ENCODE measurements around the gene NXPE3. TPM values are rescaled to one million over a fixed set of nuclear protein-coding genes. Genes with fewer than 3 reads are reported as not detected.

NXPE3 gene
- total RNA-seq, 1 experiment from 2014 or later: 3.3 TPM

DNA sequence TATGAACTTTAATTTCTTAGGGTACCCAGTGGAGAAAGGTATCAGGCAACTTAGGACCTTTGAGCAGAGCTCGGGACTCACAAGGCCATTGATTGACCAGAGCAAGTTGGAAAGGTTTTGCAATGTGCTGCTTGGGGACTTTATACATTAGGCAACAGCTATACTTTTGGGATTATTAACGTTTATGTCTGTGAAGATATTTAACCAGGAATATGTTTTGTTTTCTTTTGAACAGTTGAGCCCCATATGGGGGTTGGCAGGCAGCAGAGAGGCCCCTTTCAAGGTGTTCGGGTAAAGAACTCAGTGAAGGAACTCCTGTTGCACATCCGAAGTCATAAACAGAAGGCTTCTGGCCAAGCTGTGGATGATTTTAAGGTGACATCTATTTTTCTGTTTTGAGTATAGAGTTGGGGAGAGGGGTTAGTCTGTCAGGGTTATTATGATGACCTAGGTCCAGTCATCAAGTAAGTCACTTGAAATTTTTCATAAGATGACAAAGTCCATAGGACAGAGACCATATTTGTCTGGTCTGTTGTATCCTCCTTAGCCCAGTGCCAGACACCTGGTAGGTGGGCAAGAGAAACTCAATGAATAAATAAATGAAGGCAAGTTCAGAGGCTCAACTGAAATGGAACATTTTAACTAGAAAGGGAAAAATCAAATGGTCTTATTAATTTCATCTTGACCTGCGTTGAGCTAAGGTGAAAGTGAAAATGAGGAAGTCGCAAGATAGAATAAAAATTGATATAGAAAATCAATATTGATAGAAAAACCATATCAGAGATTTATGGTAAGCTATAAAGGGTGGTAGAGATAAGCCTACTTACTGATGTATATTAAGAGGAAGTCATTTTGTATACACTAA, 73.1 kb downstream of the NXPE3 start:
- peak; percentile 69 for DNase-seq (ENCODE audit: low spot score)

DNA sequence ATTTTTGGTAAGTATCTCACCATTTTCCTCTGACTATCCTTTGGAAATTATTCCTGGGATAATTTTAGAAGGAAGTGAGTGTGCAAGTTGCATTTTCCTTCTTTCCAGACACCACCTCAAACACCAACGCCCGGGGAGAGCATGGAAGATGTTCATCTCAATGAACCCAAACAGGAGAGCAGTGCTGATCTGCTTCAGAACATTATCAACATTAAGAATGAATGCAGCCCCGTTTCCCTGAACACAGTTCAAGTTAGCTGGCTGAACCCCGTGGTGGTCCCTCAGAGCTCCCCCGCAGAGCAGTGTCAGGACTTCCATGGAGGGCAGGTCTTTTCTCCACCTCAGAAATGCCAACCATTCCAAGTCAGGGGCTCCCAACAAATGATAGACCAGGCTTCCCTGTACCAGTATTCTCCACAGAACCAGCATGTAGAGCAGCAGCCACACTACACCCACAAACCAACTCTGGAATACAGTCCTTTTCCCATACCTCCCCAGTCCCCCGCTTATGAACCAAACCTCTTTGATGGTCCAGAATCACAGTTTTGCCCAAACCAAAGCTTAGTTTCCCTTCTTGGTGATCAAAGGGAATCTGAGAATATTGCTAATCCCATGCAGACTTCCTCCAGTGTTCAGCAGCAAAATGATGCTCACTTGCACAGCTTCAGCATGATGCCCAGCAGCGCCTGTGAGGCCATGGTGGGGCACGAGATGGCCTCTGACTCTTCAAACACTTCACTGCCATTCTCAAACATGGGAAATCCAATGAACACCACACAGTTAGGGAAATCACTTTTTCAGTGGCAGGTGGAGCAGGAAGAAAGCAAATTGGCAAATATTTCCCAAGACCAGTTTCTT, 74.2 kb downstream of the NXPE3 start:
- DNase-seq (ENCODE audit: low spot score): no peak

DNA sequence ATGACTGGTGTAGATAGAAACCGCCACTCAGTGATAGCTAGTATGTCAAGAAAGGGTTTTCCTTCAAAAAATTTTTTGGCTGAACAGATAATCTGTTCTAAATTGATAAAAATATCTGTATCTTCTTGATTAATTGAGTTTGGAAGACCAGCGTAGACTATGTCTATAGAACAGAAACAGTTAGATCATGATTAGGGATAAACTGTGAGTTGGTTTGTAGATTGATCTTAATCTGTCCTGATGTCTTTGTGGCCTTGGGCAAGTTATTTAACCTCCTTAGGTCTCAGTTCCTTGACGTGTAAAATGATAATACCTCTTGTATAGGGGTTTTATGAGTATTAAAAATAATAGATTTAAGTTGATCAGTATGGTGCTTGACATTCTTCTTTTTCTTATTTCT, 75.0 kb downstream of the NXPE3 start:
- DNase-seq (ENCODE audit: low spot score): peak; percentile 62

DNA sequence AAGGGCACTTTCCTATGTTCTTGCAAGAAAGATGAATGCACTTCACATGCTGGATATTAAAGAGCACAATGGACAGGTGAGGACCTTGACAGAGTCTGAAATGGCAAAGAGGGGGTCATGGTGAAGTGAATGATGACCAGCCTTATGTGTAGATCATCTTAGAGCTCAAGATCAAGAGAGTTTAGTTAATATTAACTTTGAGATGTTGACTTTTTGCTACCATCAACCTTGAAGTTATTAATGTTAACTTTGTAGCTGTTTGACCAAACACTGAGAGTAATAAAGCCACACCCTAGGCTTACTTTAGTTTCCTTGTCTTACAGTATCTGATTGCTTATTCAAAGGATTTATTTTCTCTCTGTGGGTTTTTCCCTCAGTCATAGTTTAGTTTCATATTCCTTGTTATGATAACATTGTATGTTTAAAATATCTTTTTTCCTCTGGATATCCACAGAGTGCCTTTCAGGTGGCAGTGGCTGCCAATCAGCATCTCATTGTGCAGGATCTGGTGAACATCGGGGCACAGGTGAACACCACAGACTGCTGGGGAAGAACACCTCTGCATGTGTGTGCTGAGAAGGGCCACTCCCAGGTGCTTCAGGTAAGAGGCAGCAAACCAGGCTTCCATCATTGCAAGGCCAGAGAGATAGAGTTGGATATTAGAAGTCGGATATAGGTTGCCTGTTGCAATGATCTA, 75.7 kb downstream of the NXPE3 start:
- DNase-seq (ENCODE audit: low spot score): peak; percentile 87

DNA sequence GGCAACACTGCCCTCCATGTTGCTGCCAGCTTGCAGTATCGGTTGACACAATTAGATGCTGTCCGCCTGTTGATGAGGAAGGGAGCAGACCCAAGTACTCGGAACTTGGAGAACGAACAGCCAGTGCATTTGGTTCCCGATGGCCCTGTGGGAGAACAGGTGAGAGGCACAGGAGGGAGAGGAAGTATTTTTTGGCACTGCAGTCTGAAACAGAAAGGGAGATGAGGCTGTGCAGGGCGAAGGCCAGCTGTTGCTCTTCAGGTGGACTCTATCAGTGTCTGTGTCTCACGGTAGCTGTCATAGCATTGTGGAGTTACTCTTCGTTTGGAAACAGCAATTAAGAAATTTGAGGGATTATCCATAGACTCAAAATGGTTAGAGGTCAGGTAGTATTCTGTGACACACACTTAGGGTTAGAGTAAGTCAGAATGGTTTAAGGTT, 78.3 kb downstream of the NXPE3 start:
- DNase-seq (ENCODE audit: low spot score): peak; percentile 25

DNA sequence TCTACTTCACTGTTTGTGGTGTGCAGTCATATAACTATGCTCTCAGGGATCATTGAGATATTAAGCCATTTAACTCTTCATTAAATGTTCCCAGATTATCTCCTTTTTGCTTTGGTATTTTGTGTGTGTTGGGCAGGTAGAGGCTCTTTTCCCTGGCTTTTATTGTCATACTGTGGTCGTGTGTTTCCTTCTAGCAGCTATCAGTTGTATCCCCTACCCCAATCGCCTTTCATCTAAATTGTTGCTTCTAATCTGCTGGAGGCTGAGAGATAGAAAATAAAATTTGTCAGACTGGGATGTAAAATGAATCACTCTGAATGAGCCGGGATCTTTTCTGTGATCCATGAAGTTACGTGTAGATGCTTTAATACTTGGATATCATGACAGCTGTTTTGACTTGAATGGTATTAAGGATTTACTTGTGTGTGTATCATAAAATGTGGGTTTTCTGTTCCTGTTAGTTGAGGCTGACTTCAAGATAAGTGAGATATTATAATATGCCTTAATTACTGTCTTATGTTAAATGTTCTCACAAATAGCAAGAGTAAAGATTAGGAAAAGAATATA, 79.5 kb downstream of the NXPE3 start:
- peak; percentile 21 for DNase-seq (ENCODE audit: low spot score)

DNA sequence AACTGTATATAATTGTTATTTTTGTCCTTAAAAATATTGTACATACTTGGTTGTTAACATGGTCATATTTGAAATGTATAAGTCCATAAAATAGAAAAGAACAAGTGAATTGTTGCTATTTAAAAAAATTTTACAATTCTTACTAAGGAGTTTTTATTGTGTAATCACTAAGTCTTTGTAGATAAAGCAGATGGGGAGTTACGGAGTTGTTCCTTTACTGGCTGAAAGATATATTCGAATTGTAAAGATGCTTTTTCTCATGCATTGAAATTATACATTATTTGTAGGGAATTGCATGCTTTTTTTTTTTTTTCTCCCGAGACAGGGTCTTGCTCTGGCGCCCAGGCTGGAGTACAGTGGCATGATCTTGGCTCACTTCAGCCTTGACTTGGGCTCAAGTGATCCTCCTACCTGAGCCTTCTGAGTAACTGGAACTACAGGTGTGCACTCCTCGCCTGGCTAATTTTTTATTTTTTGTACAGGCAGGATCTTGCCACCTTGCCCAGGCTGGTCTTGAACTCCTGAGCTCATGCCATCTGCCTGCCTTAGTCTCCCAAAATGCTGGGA, 81.0 kb downstream of the NXPE3 start:
- DNase-seq (ENCODE audit: low spot score): peak; percentile 5

DNA sequence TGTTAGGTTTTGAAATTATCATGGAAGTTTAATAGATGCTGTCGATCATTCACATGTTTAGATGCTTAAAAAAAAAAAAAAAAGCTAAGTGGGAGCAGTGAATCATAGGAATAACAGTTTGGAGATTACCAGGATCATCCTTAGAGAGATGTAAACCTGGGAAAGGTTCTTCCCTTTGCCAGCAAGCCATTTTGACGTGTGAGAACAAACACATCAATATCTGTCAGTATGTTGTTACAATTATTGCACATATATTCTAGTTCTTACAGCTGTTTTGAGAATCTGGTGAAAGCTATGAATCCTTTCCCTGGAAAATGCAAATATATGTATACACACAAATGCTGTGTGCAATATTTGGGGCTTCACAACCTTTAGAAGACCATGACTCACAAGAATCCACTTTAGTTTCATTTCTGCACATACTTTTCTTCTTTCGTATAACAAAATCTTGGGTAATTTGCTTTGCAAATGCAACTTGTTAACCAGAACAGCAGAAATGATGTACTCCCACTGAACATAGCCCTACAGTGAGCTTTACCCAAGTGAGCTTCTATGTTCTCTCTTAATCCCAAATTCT, 82.3 kb downstream of the NXPE3 start:
- DNase-seq (ENCODE audit: low spot score): no peak

DNA sequence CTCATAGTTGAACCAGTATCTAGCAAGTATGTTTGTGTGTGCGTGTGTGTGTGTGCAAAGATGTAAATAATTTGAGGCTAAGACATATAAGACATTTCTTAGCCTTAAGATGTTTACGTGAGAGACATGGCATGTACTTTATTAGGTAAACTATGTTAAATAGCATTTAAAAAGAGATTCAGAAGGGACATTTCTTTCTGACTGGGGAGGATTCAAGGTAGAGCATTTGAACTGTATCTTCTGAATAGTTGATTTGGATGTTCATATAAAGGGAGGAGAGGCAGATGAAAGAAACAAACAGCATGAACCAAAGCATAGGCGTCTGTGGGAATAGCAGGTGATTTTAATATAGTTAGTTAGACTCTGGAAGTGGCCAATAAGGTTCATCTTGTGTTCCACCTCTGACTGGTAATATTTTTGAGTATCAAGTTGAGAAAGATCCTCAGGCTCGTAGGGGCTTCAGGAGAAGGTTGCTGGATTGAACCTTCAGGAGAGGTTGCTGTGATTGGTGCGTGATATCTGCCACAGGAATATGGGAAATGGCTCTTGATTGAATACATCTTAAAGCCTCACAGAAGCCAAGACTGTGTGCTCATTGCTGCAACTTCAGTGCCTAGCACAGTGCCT, 82.9 kb downstream of the NXPE3 start:
- DNase-seq (ENCODE audit: low spot score): peak; percentile 58

DNA sequence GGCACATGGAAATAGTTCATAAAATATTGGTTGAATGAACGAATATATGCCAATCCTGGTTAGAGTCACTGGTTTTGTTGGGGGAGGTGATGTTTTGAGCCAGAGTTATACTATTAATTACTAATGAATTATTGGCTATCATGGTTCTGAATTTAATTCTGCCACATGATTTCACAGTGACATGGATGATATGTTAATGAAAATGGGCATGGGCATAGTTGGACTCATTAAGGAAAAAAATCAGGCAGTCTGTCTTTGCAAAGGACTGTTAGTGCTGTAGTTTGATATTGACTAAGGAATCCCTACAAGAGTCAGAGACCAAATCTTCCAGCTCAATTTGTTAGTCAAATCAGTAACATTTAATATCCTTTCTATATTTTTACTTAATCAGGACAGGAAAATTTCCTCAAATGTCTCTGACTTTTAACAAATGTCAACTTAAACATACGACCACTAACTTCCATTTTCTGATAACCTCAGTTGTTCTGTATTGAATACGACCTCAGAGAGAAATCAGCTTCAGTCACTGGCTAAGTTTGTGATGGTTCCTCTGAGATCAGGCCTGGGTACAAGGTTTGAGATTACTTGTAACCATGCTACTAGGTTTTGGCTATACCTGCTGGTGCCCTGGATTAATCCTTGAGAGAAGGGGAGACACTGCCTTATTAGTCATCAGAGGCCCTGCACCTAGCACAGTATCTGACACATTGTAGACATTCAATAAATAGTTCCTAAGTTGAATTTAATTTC, 83.6 kb downstream of the NXPE3 start:
- DNase-seq (ENCODE audit: low spot score): peak; percentile 75

DNA sequence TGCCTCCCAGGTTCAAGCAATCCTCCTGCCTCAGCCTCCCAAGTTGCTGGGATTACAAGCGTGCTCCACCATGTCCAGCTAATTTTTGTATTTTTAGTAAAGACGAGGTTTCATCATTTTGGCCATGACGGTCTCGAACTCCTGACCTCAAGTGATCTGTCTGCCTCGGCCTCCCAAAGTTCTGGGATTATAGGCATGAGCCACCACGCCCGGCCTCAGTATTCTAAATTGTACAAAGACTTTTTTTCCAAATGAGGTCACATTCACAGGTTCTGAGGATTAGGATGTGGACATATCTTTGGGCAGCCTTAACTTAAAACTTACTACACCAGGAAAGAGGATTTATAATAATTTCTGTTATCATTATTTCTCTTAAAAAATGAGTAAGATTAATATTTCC, 85.9 kb downstream of the NXPE3 start:
- peak; percentile 10 for DNase-seq (ENCODE audit: low spot score)

DNA sequence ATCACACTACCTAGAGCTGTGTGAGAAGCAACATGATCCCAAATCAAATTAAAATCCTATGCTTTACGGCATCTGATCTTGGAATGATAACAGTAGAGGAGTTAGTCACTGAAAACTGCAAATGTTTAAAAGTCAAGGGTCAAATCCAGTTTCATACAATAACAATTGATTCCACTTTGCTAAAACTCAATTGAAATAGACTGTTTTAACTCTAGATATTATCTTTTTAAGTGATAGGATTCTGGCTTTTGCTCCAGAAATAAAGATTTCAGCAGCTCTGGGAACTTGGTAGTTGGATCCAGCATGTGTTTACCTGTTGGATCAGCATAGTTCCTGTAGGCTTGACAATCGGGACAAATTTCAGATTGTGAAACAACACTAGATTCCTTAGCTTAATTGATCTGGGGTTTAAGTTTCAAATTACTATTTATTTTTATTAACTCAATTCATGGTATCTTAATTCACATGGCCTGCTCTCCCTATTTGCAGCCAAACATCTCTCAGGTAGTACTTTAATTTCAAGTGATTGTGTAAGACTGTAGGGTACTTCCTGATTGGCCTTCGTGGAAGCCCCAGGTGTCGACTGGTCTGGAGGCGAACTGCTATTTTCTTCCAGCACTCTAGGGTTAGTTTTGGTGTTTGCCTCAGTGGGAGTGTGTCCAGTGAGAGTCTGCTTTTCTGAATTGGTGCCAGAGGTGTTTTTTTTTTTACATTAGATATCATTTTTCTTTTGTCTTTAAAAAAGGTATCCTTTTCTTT, 86.9 kb downstream of the NXPE3 start:
- DNase-seq (ENCODE audit: low spot score): peak; percentile 73

DNA sequence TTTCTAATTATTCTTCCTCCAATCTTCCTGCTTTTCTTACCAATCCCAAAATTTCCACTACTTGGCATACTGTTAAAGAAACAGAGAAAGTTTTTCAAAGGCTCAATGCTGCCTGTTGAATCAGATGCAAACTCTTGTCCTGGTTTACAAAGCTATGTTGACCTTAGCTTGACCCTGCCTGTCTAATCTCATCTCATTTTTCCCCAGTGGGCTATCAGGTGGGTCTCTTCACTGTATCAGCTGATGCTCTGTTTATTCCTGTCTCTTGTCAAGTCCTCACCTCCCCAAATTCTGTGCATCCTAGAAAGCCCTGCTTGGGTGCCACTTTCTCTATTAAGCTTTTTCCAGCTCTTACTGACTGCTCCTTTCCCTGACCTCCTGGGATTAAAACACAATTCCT, 88.5 kb downstream of the NXPE3 start:
- DNase-seq (ENCODE audit: low spot score): peak; percentile 13

DNA sequence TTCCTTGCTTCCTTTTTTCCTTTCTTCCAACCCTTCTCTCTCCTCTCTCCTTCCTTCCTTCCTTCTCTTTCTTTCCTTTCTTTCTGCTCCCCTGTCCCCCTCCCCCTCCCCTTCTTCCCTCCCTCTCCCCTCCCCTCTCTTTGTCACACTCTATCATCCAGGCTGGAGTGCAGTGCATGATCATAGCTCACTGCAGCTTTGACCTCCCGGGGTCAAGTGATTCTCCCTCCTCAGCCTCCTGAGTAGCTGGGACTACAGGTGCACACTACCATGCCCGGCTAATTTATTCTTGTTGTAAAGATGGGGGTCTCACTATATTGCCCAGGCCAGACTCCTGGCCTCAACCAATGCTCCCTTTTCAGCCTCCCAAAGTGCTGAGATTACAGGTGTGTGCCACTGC, 89.0 kb downstream of the NXPE3 start:
- no peak for DNase-seq (ENCODE audit: low spot score)

DNA sequence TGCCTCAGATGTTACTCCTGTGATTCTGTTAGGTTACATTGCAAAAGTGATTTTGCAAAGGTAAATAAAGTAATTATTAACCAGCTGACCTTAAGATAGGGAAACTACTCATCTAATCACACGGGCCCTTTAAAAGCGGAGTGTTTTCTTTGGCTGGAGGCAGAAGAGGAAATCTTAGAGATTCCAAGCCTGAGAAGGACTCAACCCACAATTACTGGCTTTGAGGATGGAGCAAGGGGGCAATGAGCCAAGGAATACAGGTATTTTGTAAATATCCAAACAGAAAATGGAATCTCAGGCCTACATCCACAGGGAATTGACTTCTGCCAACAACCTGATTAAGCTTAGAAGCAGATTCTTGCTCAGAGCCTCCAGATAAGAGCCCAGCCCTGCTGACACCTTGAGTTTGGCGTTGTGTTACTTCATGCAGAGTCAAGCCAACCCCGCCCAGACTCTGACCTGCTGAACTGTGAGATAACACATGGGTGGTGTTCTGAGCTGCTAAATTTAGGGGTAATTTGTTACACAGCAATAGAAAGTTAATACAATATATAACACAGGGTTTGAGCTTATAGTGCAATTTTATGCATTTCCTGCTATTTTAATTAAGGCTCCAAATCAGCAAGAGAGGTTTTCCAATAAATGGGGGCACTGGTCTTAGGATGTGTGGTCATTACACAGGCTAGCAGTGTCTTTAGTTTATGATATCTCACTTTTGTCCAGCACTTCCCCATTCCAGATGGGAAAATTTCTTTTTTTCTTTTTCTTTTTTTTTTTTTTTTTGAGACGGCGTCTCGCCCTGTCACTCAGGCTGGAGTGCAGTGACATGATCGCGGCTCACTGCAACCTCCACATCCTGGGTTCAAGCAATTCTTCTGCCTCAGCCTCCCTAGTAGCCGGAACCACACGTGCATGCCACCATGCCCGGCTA, 89.8 kb downstream of the NXPE3 start:
- DNase-seq (ENCODE audit: low spot score): peak; percentile 79

DNA sequence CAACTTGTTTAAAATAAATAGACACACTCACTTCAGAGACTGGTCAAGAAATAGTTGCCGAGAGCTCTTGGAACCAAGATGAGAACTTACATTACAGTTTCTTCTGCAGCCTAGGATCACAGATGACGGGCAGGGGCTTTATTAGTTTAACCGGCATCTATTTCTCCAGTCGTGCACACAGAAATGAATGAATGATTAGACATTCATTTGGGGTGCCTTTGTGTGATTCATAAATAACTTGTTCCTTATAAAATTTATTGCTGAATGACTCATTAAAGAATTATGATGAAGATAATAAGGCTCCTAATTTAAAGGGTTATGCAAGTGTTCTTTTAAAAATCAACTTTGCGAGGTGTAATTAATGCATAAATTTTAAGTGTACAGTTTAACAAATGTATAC, 91.1 kb downstream of the NXPE3 start:
- DNase-seq (ENCODE audit: low spot score): peak; percentile 44

DNA sequence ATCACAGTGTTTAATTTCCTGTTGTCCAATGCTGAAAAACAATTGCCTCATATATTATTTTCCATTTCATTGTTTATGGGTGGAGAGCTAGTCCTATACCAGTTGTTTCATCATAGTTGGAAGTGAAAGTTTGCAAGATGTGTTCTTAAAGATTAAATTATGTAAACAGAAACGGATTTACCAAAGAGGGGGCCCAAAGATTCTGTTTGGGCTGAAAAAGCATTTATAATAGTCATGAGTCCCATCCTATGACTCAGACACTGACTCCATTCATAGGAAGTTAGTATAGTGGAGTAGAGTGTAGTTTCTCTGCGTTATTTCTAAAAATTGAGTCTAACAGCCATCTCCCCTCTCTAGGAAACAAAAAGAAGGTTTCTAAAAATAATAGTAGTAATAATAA, 94.6 kb downstream of the NXPE3 start:
- no peak for DNase-seq (ENCODE audit: low spot score)

DNA sequence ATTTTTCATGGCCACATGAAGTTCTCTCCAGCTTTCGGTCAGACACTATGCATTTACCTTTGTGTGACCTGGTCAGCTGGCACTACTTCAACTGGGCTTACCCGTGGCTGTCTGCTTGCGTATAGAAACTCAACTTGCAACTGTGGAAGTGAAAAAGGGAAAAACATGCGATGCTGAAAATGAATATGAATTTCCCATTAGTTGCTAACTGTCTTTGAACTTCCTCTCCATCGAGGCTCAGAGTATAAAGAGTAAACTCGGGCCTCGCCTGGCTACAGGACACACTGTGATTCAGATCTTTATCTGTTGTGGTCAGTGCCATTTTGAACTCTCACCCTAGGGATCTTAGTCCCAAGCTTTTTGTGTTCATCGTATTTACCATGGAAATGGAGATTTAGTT, 97.1 kb downstream of the NXPE3 start:
- DNase-seq (ENCODE audit: low spot score): no peak

Data from HT-29 (cell line).